Fibroblast of villous mesenchyme (primary cell): ENCODE measurements around the gene PDE2A. TPM values are rescaled to one million over a fixed set of nuclear protein-coding genes. Genes with fewer than 3 reads are reported as not detected.

ENCODE experiments used
- DNase-seq: peaks from one replicate; pipeline ENCODE4 v3.0.0-alpha.2; 2010; ENCODE audit warnings: low read depth
- H3K4me3 ChIP-seq: 2 replicates; pipeline ENCODE4 v1.5.1; 2011; ENCODE audit warnings: low read depth, mild to moderate bottlenecking, low read length
- CTCF ChIP-seq: IDR thresholded peaks from 2 replicates; pipeline ENCODE4 v1.5.1; 2012; ENCODE audit warnings: low read depth, mild to moderate bottlenecking, low read length; ENCODE audit not compliant: insufficient read depth
- total RNA-seq: library from RNA; depleted of rRNA; stranded (reverse); fragments of >200 nt; gene quantifications from 2 replicates; pipeline ENCODE4 v1.2.3, GENCODE V29; 2012

PDE2A gene
- total RNA-seq, 1 donor: under 0.01 TPM

- H3K4me3 ChIP-seq: peak overlapping the region; percentile 61
- TF ChIP-seq CTCF: no peak
- DNase-seq: no peak
These were observed 45.8 kb upstream of the PDE2A start for GRCh38 chr11:72720047-72720446.

- DNase-seq: no peak
- peak overlapping the region; percentile 61 for H3K4me3 ChIP-seq
- no peak for TF ChIP-seq CTCF
These were observed 45.3 kb upstream of the PDE2A start for GRCh38 chr11:72719551-72719950.

- no peak for TF ChIP-seq CTCF
- peak overlapping the region; percentile 19 for H3K4me3 ChIP-seq
- peak; percentile 82 for DNase-seq
These were observed 44.9 kb upstream of the PDE2A start for GRCh38 chr11:72719144-72719543.

- no peak for TF ChIP-seq CTCF
- no peak for DNase-seq
- no peak overlapping the region for H3K4me3 ChIP-seq
These were observed 43.9 kb upstream of the PDE2A start for GRCh38 chr11:72718101-72718501.

- no peak for TF ChIP-seq CTCF
- DNase-seq: no peak
- no peak overlapping the region for H3K4me3 ChIP-seq
These were observed 42.7 kb upstream of the PDE2A start for GRCh38 chr11:72716788-72717435.

GRCh38 chr11:72716290-72716689 lies 42.1 kb upstream of the PDE2A start:
- no peak for TF ChIP-seq CTCF
- DNase-seq: no peak
- H3K4me3 ChIP-seq: no peak overlapping the region

- H3K4me3 ChIP-seq: peak overlapping the region; percentile 10
- DNase-seq: no peak
- no peak for TF ChIP-seq CTCF
These were observed 38.6 kb upstream of the PDE2A start for GRCh38 chr11:72712841-72713240.
